HG03045 (cell line): ENCODE measurements around the gene PLIN5.
"Not testable (repeated sequence)": the region's sequence is repeated elsewhere in the genome, so short reads cannot be mapped to it uniquely, and the experiment has no call there.

Experiments
- ATAC-seq: cut with Tn5 transposase; IDR thresholded peaks from one replicate; pipeline ENCODE4 v1.9.1; 2021; ENCODE audit warnings: mild to moderate bottlenecking, moderate library complexity; ENCODE audit not compliant: unreplicated experiment

The PLIN5 gene

DNA sequence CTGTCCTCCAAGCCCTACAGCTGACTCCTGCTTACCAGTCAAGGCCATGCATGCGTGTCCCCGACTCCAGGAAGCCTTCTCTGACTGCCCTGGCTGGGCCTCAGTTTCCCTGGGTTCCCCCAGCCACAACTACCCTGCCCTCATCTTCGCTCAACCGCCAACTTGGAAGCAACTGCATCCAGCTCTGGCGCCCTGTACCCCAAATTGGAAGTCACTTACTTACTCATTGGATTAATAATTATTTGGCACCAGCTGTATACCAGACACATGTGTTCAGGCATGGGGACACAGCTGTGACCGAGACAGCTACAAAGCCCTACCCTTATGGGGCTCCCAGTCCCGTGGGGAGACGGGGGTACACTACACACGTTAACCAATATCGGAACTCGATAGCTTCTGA, 35.4 kb upstream of the PLIN5 start:
- ATAC-seq: no peak

DNA sequence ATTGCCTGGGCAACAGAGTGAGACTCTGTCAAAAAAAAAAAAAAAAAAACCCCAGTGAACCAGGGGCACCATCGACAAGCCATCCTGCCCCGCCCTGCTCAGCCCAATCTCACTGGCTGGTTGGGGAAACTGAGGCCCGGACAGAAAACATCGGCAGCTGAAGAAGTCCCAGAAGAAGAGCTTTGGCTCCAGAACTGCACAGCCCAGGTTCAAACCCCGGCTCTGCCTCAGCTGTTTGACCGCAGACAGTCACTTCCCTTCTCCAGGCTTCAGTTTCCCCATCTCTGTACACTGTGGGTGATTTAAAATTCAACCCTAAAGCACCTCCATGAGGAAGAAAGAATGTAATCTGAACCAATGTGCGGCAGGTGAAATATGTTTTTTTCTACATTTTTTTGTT, 33.9 kb upstream of the PLIN5 start:
- no peak for ATAC-seq

DNA sequence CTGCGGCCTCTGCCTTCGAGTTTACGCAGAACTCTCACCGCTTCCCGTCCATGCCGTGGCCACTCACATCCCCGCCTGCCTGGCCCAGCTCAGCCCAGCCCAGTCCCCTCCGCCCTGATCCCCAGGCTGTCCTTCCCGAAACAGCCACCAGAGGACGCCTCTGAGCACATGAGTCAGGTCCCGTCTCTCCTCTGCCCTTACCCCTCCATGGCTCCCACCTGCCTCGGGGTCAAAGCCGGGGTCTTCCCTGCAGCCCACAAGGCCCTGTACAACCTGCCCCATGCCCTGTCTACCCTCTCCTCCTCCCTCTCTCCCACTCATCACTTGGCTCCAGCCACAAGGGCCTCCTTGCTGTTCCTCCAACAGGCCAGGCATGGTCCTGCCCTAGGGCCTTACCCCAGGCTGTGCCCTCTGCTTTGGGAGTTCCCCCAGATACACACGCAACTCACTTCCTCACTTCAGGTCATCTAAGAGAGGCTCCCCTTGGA, 32.6 kb upstream of the PLIN5 start:
- no peak for ATAC-seq

GRCh38 chr19:4566402-4567051, 31.5 kb upstream of the PLIN5 start:
- no peak for ATAC-seq

DNA sequence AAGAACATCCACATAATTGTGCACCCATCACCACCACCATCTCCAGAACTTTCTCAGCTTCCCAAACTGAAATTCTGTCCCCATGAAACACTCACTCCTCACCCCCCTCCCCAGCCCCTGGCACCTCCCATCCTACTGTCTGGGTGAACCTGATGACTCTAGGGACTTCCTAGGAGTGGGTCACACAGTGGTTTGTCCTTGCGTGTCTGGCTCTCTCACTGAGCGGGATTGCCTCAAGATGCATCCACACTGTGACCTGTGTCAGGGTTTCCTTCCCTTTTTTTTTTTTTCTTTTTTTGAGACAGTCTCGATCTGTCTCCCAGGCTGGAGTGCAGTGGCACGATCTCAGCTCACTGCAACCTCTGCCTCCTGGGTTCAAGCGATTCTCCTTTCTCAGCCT, 28.5 kb upstream of the PLIN5 start:
- ATAC-seq: not testable (repeated sequence)

- ATAC-seq: not testable (repeated sequence)
Measured at GRCh38 chr19:4562085-4562484, 27.1 kb upstream of the PLIN5 start.

DNA sequence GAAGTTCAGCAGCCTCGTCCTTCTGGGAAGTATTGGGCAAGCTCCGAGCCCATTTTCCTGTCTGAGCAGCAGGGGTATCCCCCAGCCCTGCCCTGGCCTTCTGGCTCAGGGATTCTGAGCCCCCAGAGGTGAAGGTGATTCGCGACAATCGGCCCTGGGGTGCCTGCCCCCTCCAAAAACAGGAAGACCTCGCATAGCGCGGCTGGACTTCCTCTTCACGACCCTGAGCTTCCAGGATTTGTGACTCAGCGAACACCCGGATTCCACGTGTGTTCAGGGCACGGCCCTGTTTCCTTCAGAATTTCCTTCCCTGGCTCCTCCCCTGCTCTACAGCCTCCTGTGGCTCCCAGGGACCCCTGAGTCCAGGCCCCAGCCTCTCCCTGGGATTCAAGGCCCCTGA, 24.5 kb upstream of the PLIN5 start, which contains the start of gene SEMA6B:
SEMA6B (minus strand) TSS at position 116 of the 400 bp plus-strand sequence. CDS start 1,227 bp downstream, outside the sequence.
- ATAC-seq: no peak

- ATAC-seq: no peak
Measured at GRCh38 chr19:4557971-4558941, 23.2 kb upstream of the PLIN5 start.

- no peak for ATAC-seq
Measured at GRCh38 chr19:4557144-4557970, 22.3 kb upstream of the PLIN5 start.

GRCh38 chr19:4556597-4557127, 21.6 kb upstream of the PLIN5 start:
- ATAC-seq: no peak

DNA sequence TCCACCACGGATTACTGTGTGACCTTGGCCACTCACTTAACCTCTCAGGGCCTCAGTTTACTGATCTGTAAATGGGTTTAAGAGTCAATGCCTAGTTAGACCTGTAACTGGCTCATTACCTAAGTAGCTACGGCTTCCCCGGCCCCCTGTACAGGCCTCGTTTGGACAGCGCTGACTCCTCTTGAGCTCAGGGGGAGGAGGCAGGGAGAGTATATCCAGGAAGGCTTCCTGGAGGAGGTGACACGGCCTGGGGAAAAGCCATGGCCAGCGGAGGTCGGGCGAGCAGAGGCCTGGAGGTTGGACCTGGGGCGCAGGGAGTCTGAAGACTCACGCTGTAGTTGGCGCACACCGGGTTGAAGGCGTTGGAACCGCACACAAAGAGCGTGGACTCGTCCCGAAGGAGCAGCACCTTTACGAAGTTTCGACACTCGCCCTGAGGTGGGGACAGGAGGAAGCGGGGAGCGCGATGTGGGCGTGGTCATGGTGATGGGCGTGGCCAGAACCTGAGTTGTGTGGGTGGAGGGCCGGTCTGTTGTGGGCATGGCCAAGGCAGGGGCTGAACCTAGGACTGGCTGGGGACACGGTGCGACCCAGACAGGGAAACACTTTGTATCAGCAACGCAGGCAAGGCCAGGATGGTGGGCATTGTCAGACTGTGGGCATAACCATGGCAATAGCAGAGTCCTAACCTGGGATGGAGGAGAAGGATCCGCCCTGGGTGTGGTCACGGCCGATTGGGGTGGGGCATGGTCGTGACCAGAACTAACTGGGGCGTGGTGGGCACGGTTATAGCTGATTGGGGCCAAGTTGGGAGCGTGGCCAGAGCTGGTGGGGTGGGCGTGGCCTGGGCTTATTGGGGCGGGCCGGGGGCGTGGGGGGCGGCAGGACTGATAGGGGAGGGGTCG, 20.9 kb upstream of the PLIN5 start:
- no peak for ATAC-seq

DNA sequence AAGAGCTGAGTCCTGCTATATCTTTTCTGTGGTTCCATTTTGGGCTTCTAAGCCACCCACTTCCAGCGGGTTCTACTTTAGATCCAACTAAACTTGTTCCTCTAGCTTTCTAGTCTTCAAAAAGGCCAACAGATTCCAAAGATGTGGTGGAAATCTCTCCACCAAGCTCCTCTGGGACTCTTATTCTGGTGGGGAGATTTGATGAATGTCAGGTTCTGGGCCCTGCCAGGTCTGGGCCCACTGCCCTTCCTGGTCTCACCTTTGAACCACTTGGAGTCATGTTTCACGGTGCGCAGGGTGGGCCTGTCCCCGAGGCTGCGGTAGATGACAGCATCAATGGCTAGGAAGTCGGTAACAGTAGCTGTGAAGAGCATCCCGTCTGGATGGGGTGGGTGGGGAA, 19.7 kb upstream of the PLIN5 start:
- ATAC-seq: no peak

- no peak for ATAC-seq
Measured at GRCh38 chr19:4553775-4554174, 18.8 kb upstream of the PLIN5 start.

DNA sequence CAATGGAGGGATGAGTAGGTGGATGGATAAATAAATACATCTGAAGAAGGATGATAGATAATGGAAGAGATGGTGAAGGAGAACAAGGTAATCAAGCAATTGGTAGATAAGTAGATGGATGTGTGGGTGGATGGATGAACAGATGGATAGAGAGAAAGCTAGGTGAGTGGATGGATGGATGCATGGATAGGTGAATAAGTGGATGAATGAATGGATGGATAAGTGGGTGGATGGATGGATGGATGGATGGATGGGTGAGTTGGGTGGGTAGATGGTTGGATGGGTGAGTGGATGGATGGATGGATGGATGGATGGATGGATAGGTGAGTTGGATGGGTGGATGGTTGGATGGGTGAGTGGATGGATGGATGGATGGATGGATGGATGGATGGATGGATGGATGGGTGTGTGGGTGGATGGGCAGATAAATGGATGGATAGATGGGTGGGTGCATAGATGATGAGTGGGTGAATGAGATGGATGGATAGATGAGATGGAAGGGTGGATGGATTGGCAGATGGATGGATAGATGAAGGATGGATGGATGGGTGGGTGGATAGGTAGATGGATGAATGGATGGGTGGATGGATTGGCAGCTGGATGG, 18.2 kb upstream of the PLIN5 start:
- ATAC-seq: no peak

GRCh38 chr19:4552525-4552819, 17.4 kb upstream of the PLIN5 start:
- ATAC-seq: no peak

GRCh38 chr19:4550479-4551050, 15.5 kb upstream of the PLIN5 start:
- no peak for ATAC-seq

DNA sequence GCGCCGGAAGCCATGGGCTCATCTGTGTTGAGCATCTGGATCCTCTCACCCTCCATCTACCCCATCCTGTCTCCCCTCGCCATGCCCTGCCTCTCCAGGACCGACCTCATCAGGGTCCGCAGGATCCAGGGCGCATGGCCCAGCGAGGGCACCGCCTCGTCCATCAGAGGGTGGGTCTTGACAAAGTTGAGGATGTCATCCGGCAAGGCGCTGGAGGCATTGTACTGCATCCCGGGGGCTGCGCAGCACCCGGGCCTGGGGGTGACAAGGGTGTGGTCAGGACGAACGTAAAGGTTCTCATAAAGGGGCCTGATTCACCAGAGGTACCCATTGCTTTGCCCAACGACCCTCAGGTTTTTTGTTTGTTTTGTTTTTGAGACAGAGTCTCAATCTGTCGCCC, 15.0 kb upstream of the PLIN5 start:
- no peak for ATAC-seq

GRCh38 chr19:4548238-4548584, 13.2 kb upstream of the PLIN5 start:
- no peak for ATAC-seq
